NOMO-1 (cell line): Measurements from ENCODE around the gene SLC26A9.
A peak's percentile ranks its signal among the peaks of the same experiment; 100 is the strongest.

Experiments
- DNase-seq, 2 experiments: peaks; one replicate each; lab custom pipeline; 2025; ENCODE audit not compliant: unreplicated experiment in 2 of 2; lab: John Stamatoyannopoulos, UW

Gene SLC26A9

DNA sequence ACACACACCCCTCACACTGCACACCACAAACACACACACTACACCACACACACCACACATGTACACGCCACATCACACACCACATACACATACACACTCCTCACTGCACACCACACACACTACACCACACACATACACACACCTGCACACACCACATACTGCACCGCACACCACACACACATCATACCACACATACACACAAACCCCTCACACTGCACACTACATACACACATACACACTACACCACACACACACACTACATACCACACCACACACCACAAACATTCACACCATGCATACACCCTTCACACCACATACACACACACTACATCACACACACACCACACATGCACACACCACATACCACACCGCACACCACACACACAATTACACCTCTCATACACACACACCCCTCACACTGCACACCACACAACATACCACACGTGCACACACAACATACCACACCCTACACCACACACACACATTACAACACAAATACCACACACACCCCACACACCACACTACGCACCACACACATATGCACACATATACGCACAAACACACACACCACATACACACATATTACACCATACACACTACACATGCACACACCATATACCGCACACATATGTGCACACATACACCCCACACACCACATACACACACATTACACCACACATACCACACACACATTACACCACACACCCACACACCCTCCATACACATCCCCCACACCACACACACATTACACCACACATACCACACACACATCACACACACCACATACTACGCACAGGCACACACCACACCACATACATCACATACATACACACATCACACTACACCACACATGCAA is 30.3 kb upstream of the SLC26A9 start:
- no peak for DNase-seq

- DNase-seq = no peak
These were observed 29.4 kb upstream of the SLC26A9 start for GRCh38 chr1:205972491-205973168.

GRCh38 chr1:205972081-205972480 is 28.8 kb upstream of the SLC26A9 start:
- DNase-seq = no peak

DNA sequence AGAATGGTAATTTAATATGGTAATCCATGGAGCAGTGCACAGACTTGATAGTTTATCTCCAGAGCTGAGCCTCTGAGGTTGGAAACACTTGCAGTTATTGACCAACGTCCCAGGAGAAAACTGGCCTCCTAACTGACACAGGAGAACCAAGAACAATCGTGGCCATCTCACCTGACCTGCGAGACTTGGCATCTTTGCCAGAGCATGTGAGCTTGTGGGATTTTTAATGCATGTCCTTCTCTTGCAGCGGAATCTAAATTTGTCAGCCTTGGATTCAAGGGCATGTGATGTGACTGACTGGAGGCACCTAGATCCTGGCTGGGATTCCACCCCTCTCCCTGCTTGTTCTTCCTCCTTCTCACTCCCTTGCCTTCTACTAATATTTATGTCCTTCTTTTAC is 27.8 kb upstream of the SLC26A9 start:
- DNase-seq = no peak

DNA sequence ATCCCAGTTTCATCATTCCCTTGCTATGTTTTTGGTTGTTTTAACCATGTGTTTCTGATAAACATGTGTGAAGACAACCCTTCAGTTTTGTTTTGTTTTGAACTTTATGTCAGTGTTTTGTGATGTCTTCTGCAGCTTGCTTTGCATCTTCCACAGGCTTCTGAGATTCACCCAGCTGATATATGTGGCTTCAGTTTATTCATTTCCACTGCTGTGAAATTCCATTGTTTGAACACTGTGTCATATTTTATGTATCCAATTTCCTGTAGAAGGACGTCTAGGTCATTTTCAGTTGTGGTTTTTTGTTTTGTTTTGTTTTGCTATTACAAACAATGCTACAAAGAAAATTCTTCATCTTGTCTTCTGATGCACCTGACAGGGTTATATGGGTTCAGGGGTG is 27.2 kb upstream of the SLC26A9 start:
- no peak for DNase-seq

GRCh38 chr1:205969229-205969628 is 26.0 kb upstream of the SLC26A9 start:
- no peak for DNase-seq

DNA sequence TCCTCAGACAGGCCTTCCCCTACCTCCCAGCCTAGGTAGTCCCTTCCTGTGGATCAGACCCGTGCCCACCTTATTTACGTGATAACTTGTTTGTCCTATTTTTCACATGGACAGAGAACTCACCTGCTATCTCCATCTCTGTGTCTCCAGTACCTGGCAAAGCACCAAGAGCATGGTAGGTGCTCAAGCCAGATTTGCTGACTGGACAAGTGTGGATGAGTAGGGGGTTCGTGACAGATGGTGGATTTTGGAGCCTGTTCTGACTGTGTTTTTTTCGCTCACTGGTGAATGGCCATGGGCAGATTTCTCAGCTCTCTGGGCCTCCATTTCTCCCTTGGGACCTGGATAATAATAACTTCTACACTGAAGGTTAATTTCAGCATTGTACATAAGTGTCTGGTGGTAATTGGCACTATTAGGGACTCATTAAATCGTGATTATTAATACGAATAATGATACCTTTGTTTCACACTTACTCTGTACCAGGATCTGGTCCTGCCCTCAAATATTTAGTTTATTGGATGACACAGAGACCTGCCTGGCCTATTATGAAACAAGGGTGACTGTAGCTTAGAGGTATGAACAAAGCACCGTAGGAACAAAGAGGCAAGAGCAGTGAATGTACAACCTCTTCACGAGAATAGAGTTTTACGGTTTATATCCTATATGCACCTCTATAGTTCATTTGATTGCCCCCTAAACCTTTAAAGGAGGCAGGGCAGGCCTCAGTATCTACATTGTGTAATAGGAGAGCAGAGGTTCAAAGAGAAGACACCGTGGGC is 24.5 kb upstream of the SLC26A9 start:
- no peak for DNase-seq

DNA sequence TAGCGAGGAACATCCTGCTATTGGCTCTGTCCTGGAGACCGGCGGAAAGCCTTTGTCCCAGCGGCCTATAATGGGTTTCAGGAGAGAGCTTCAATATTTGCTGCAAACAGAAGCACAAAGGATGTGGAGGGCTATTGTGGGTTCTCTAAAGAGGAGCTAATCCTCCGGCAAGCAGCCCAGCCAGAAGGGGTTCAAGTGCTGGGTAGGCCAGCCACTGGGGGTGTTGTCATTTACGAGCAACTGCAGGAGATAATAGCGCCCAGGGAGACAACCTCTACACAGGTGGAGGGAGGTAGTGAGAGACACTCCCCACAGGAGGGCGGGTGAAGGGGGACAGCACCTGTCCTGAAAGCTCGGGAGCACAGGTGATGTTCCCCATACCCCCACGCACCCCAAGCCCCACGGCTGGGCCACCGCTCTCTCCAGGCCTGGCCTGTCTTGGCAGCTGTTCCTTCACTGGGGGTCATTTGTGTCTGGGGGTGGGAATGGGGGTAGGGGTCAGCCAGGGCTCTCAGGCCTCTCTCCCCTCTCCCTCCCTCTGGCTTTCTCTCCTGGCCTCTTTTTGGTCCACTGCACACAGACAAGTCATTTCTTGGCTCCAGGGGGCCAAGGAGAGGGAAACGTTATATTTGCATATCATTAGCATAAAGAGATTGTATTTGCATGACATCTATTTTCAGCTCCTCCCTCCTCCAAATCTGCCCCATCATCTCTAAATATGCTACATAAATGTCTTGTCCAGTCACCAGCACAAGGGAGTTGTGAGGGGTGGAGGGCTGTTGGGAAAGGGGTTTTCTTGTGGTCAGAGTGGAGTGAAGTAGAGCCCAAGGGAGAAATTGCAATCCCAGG is 22.0 kb upstream of the SLC26A9 start:
- DNase-seq = no peak

GRCh38 chr1:205963352-205964155 is 20.3 kb upstream of the SLC26A9 start:
- no peak for DNase-seq

DNA sequence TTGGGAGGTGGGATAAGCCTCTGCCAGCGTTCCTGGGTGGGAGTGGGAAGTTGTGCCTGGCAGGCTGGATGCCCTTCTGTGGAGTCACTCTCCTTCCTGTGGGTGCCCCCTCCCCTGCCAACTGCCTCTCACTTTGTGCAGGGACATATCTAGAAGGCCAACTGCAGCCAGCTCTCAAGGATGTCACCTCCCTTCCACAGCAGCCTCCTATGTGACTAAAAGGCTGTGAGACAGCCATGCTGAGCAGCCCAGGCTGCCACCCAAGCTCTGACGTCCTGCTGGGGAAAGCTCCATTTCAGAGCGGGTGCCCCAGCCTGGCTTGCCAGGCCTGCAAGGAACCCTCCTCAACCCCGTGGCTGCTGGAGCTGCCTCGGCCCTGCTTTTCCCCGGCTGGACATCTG is 19.6 kb upstream of the SLC26A9 start:
- DNase-seq = no peak

GRCh38 chr1:205961991-205962820 is 18.9 kb upstream of the SLC26A9 start:
- no peak for DNase-seq

GRCh38 chr1:205961405-205961804 is 18.1 kb upstream of the SLC26A9 start:
- DNase-seq = no peak

DNA sequence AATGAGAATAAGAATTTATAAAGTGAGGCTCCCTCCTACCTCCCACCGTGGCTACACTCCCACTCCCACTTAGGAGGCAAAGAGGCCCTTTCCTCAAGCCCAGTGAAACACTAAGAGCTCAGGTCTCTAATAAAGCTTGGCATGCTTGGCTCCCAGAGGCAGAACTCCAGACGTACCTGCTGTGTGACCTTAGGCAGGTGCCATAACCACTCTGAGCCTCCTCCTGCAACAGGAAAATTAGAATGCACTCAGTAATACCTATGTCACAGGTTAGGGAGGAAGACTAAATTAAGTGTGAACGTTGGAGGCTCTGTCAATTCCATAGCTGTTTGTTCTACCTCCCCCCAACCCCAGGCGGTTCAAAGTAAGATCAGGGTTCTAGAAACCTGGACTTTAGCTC is 16.5 kb upstream of the SLC26A9 start:
- no peak for DNase-seq

DNA sequence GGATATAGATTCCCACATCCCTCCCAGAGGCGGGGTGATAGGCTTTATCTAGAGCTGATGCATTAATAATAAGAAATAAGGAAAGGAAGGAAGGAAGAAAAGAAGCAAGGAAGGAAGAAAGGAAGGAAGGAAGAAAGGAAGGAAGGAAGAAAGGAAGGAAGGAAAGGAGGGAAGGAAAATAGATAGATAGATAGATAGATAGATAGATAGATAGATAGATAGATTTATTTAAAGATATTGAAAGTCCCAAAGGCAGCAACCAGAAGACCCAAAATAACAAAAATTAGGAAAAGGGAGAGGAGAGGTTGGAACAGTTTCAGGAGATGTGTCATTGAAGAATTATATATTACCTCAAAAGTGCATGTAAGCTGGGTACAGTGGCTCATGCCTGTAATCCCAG is 12.2 kb upstream of the SLC26A9 start:
- DNase-seq = no peak

GRCh38 chr1:205954819-205955404 is 11.7 kb upstream of the SLC26A9 start:
- DNase-seq = no peak

GRCh38 chr1:205951746-205952145 is 8.5 kb upstream of the SLC26A9 start:
- DNase-seq = no peak

GRCh38 chr1:205950826-205951549 is 7.7 kb upstream of the SLC26A9 start:
- DNase-seq = peak; percentile 32 to 42

DNA sequence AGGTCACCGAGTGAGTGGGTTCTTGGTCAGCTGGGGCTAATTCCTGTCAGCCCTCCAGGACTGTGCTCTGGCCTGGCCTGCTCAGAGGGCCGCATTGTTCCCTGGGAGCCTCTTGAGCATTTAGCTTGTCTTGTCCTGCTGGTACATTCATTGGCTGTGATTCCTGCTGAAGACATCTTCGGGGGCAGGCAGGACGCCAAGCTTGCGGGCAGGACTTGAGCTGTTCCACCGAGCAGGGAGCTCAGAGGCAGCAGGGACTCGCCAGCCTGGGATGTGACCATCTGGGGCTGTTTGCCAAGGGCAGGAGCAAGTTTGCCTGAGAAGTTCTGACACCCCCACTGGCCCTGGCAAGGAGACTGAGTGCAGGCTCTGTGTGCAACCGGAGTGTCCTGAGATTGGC is 7.0 kb upstream of the SLC26A9 start:
- no peak for DNase-seq
